HEK293 (cell line): ENCODE results near the gene SLC38A4.

ENCODE experiments used
- CTCF ChIA-PET: fragments of 350-600 bp; formaldehyde crosslinking; extraction: SDS; loops from one replicate; lab custom pipeline; 2021; ENCODE audit warnings: antibody characterized with exemption; lab: Yijun Ruan, JAX
- POLR2A ChIA-PET: fragments of 300-600 bp; formaldehyde crosslinking; extraction: SDS; loops from one replicate; lab custom pipeline; 2020; ENCODE audit warnings: antibody characterized with exemption, inconsistent platforms; lab: Yijun Ruan, JAX
- H3K27ac ChIP-seq: fragments of 200-500 bp; sonication (Bioruptor generic); 2 replicates; pipeline ENCODE4 v1.5.1; 2014; ENCODE audit warnings: low read depth, low read length, control low read depth, inconsistent platforms; ENCODE audit errors: extremely low read depth
- H3K36me3 ChIP-seq, 2 experiments: fragments of 200-500 bp in 1 of 2; sonication (Bioruptor generic) in 1 of 2; 1 replicate in 1 of 2; 2 replicates in 1 of 2; pipeline ENCODE4 v1.5.1; 2014 to 2017; ENCODE audit warnings: inconsistent platforms in 2 of 2, low read length in 2 of 2; ENCODE audit not compliant: control insufficient read depth in 2 of 2, insufficient read depth in 1 of 2
- H3K4me1 ChIP-seq: fragments of 200-500 bp; sonication (Bioruptor generic); 2 replicates; pipeline ENCODE4 v1.5.1; 2014; ENCODE audit warnings: mild to moderate bottlenecking, low read length, inconsistent platforms; ENCODE audit not compliant: control insufficient read depth, insufficient read depth
- H3K4me3 ChIP-seq: 2 replicates; pipeline ENCODE4 v1.5.1; 2011; ENCODE audit warnings: low read depth, mild to moderate bottlenecking, control low read depth, low read length, moderate library complexity
- H3K9me3 ChIP-seq: fragments of 200-500 bp; sonication (Bioruptor generic); 2 replicates; pipeline ENCODE4 v1.5.1; 2014; ENCODE audit warnings: low read depth, low read length, inconsistent platforms; ENCODE audit not compliant: control insufficient read depth, insufficient read depth
- GLIS1 ChIP-seq: fragments of 450-650 bp; formaldehyde crosslinking; IDR thresholded peaks from 2 replicates; pipeline ENCODE4 v1.5.1; 2016; ENCODE audit warnings: missing biosample characterization, missing genetic modification characterization
- MZF1 ChIP-seq: fragments of 450-650 bp; formaldehyde crosslinking; IDR thresholded peaks from 2 replicates; pipeline ENCODE4 v1.5.1; 2017; ENCODE audit warnings: missing biosample characterization, missing genetic modification characterization, borderline replicate concordance
- PRDM6 ChIP-seq: fragments of 450-650 bp; formaldehyde crosslinking; IDR thresholded peaks from 2 replicates; pipeline ENCODE4 v1.5.1; 2017; ENCODE audit warnings: missing biosample characterization, missing genetic modification characterization
- REPIN1 ChIP-seq: fragments of 450-650 bp; formaldehyde crosslinking; IDR thresholded peaks from 2 replicates; pipeline ENCODE4 v1.5.1; 2017; ENCODE audit warnings: missing biosample characterization, missing genetic modification characterization, low read depth
- WT1 ChIP-seq: fragments of 450-650 bp; formaldehyde crosslinking; IDR thresholded peaks from 2 replicates; pipeline ENCODE4 v1.5.1; 2016; ENCODE audit warnings: missing biosample characterization, missing genetic modification characterization
- ZFHX2 ChIP-seq: fragments of 450-650 bp; formaldehyde crosslinking; conservative IDR thresholded peaks from 2 replicates; pipeline ENCODE4 v1.5.1; 2016; ENCODE audit warnings: missing biosample characterization, missing genetic modification characterization
- ZNF155 ChIP-seq: fragments of 450-650 bp; formaldehyde crosslinking; IDR thresholded peaks from 2 replicates; pipeline ENCODE4 v1.5.1; 2016; ENCODE audit warnings: missing biosample characterization, missing genetic modification characterization
- ZNF280D ChIP-seq: fragments of 450-650 bp; formaldehyde crosslinking; IDR thresholded peaks from 2 replicates; pipeline ENCODE4 v1.5.1; 2016; ENCODE audit warnings: missing biosample characterization, missing genetic modification characterization
- ZNF354C ChIP-seq: fragments of 450-650 bp; formaldehyde crosslinking; IDR thresholded peaks from 2 replicates; pipeline ENCODE4 v1.5.1; 2016; ENCODE audit warnings: missing biosample characterization, missing genetic modification characterization, low read depth, borderline replicate concordance
- ZNF391 ChIP-seq: fragments of 450-650 bp; formaldehyde crosslinking; IDR thresholded peaks from 2 replicates; pipeline ENCODE4 v1.5.1; 2016; ENCODE audit warnings: low read depth, missing biosample characterization, missing genetic modification characterization, borderline replicate concordance
- TF ChIP-seq, protein P1 (sequence below): fragments of 450-650 bp; formaldehyde crosslinking; IDR thresholded peaks from 2 replicates; pipeline ENCODE4 v1.5.1; 2016; ENCODE audit warnings: missing biosample characterization, missing genetic modification characterization
- TF ChIP-seq, protein P2 (sequence below): fragments of 450-650 bp; formaldehyde crosslinking; IDR thresholded peaks from 2 replicates; pipeline ENCODE4; 2016; ENCODE audit warnings: missing biosample characterization, missing genetic modification characterization

The SLC38A4 gene

DNA sequence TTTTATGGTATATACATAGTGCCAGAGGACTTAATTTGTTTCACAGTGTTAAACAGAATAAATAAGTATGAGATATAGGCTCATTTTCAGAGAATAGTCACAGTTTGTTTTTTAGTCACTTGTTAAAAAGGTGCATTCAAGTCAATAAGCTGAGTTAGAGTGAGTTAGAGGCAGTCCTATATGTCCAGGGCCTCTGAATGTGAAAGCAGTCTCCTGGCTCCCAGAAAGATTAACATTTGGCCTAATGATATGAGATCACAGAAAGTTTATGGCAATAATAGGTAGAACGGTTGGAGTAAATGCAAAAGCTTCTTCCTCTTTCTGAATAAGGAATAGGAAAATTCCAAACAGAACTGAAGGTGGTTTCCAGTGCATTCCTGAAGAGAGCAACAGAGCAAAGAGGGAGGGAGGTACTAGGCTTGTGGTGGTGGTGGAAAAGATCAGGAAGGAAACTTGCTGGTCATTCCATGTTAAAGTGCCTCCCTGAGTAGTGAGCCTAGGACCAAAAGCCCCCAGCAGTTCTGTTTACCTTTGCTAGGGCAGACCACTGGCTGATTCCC lies 54.4 kb downstream of the SLC38A4 start:
- ChIA-PET POLR2A (no interaction called here), CTCF (interaction anchor here (0.5 kb wide), 1 partner anchor 1812 kb away, joined by 3 read pairs; no protein-coding TSS in a partner anchor)
- H3K4me3 ChIP-seq, result no peak overlapping the region
- H3K36me3 ChIP-seq, result no peaks in the 10 kb centered on the region
- TF ChIP-seq ZNF155 (tag by site-specific recombination), result no peak
- no peak for TF ChIP-seq REPIN1 (tag by site-specific recombination)
- no peak for TF ChIP-seq ZNF280D (tag by site-specific recombination)
- no peak for TF ChIP-seq ZNF354C (tag by site-specific recombination)
- TF ChIP-seq MZF1 (tag by site-specific recombination), result no peak
- no peak for TF ChIP-seq ZNF391 (tag by site-specific recombination)
- TF ChIP-seq, protein P1, sequence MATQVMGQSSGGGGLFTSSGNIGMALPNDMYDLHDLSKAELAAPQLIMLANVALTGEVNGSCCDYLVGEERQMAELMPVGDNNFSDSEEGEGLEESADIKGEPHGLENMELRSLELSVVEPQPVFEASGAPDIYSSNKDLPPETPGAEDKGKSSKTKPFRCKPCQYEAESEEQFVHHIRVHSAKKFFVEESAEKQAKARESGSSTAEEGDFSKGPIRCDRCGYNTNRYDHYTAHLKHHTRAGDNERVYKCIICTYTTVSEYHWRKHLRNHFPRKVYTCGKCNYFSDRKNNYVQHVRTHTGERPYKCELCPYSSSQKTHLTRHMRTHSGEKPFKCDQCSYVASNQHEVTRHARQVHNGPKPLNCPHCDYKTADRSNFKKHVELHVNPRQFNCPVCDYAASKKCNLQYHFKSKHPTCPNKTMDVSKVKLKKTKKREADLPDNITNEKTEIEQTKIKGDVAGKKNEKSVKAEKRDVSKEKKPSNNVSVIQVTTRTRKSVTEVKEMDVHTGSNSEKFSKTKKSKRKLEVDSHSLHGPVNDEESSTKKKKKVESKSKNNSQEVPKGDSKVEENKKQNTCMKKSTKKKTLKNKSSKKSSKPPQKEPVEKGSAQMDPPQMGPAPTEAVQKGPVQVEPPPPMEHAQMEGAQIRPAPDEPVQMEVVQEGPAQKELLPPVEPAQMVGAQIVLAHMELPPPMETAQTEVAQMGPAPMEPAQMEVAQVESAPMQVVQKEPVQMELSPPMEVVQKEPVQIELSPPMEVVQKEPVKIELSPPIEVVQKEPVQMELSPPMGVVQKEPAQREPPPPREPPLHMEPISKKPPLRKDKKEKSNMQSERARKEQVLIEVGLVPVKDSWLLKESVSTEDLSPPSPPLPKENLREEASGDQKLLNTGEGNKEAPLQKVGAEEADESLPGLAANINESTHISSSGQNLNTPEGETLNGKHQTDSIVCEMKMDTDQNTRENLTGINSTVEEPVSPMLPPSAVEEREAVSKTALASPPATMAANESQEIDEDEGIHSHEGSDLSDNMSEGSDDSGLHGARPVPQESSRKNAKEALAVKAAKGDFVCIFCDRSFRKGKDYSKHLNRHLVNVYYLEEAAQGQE (tag by site-specific recombination), result no peak
- no peak overlapping the region for H3K27ac ChIP-seq
- H3K4me1 ChIP-seq, result peaks cover 4% of the 10 kb centered on the region
- no peaks in the 10 kb centered on the region for H3K9me3 ChIP-seq

GRCh38 chr12:46770501-46771183 lies 55.2 kb downstream of the SLC38A4 start:
- Histone ChIP-seq H3K9me3 (no peaks in the 10 kb centered on the region), H3K4me3 (no peak overlapping the region), H3K4me1 (peaks cover 4% of the 10 kb centered on the region), H3K36me3 (no peaks in the 10 kb centered on the region), H3K27ac (no peak overlapping the region)
- ChIA-PET POLR2A (no interaction called here), CTCF (interaction anchor here (0.9 kb wide), 1 partner anchor 214 kb away, joined by 5 read pairs; no protein-coding TSS in a partner anchor)
- TF ChIP-seq GLIS1 (tag by site-specific recombination), result no peak
- TF ChIP-seq, protein P2, sequence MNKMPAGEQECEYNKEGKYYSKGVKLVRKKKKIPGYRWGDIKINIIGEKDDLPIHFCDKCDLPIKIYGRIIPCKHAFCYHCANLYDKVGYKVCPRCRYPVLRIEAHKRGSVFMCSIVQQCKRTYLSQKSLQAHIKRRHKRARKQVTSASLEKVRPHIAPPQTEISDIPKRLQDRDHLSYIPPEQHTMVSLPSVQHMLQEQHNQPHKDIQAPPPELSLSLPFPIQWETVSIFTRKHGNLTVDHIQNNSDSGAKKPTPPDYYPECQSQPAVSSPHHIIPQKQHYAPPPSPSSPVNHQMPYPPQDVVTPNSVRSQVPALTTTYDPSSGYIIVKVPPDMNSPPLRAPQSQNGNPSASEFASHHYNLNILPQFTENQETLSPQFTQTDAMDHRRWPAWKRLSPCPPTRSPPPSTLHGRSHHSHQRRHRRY (tag by site-specific recombination), result no peak
- TF ChIP-seq WT1, result peak; percentile 58
- peak; percentile 26; the same call in 1 of the 2 replicates for TF ChIP-seq PRDM6 (tag by site-specific recombination)
- TF ChIP-seq ZFHX2, result peak; percentile 37
